ENCODE data around the gene RAB2B.
A peak's percentile ranks its signal among the peaks of the same experiment; 100 is the strongest.
"Not testable (repeated sequence)": the region's sequence is repeated elsewhere in the genome, so short reads cannot be mapped to it uniquely, and the experiment has no call there.

The RAB2B gene

GRCh38 chr14:21476523-21476924 lies 235 bp downstream of the RAB2B start:
- DNase-seq: peak; percentile 62

GRCh38 chr14:21475767-21476522 lies 814 bp downstream of the RAB2B start:
- DNase-seq: no peak

- no peak for DNase-seq
Observed at GRCh38 chr14:21467616-21468015, 9.1 kb downstream of the RAB2B start.

GRCh38 chr14:21455912-21456667 lies 20.7 kb downstream of the RAB2B start, which contains the start of gene CHD8:
TSS of gene CHD8 (minus strand) at chr14:21456123. CDS start at chr14:21431643, 24,480 bp downstream.
- peak; percentile 99 for DNase-seq

GRCh38 chr14:21455592-21455911 lies 21.2 kb downstream of the RAB2B start:
- DNase-seq: no peak

GRCh38 chr14:21454843-21455544 lies 21.8 kb downstream of the RAB2B start:
- no peak for DNase-seq

GRCh38 chr14:21449899-21450216 lies 26.9 kb downstream of the RAB2B start:
- DNase-seq: no peak

- not testable (repeated sequence) for DNase-seq
Observed at GRCh38 chr14:21442657-21443056, 34.1 kb downstream of the RAB2B start.

- no peak for DNase-seq
Observed at GRCh38 chr14:21440859-21441258, 35.9 kb downstream of the RAB2B start.

- DNase-seq: peak; percentile 96
Observed at GRCh38 chr14:21437063-21437901, 39.5 kb downstream of the RAB2B start.

GRCh38 chr14:21436567-21437062 lies 40.1 kb downstream of the RAB2B start:
- no peak for DNase-seq

- DNase-seq: no peak
Observed at GRCh38 chr14:21431126-21431525, 45.6 kb downstream of the RAB2B start.

- DNase-seq: no peak
Observed at GRCh38 chr14:21428930-21429329, 47.8 kb downstream of the RAB2B start.

- DNase-seq: no peak
Observed at GRCh38 chr14:21426692-21427091, 50.1 kb downstream of the RAB2B start.

GRCh38 chr14:21419528-21419927 lies 57.2 kb downstream of the RAB2B start:
- no peak for DNase-seq

GRCh38 chr14:21415329-21415728 lies 61.4 kb downstream of the RAB2B start:
- no peak for DNase-seq

GRCh38 chr14:21414137-21414631 lies 62.6 kb downstream of the RAB2B start:
- DNase-seq: no peak
